Inflammatory macrophage (primary cell): ENCODE results near the gene MECP2.
"Not testable (repeated sequence)": the region's sequence is repeated elsewhere in the genome, so short reads cannot be mapped to it uniquely, and the experiment has no call there.

Experiments
- DNase-seq, 2 donors: peaks; one replicate each; pipeline ENCODE4 v3.0.0-alpha.2; 2020 to 2022

MECP2 gene

GRCh38 chrX:153989973-153990655 lies 107.4 kb downstream of the MECP2 start:
- no peak for DNase-seq

GRCh38 chrX:153988493-153988892 lies 109.0 kb downstream of the MECP2 start:
- no peak for DNase-seq

GRCh38 chrX:153984351-153985178 lies 113.0 kb downstream of the MECP2 start:
- peak in 1 of 2 donors; percentile 50 for DNase-seq

- peak; percentile 66 to 70 for DNase-seq
These were observed 114.2 kb downstream of the MECP2 start for GRCh38 chrX:153983321-153983801.

- DNase-seq = peak; percentile 82 to 86
These were observed 115.6 kb downstream of the MECP2 start for GRCh38 chrX:153981771-153982533.

GRCh38 chrX:153981231-153981630 lies 116.3 kb downstream of the MECP2 start:
- DNase-seq = no peak

- DNase-seq = not testable (repeated sequence)
These were observed 117.1 kb downstream of the MECP2 start for GRCh38 chrX:153980394-153980793.

GRCh38 chrX:153974726-153975286 lies 122.7 kb downstream of the MECP2 start:
- DNase-seq = peak in 1 of 2 donors; percentile 40

GRCh38 chrX:153974003-153974725 lies 123.4 kb downstream of the MECP2 start:
- DNase-seq = peak; percentile 51 to 65

- no peak for DNase-seq
These were observed 124.2 kb downstream of the MECP2 start for GRCh38 chrX:153973127-153974002.

- peak; percentile 80 to 90 for DNase-seq
These were observed 125.0 kb downstream of the MECP2 start, which contains the start of gene TMEM187 for GRCh38 chrX:153972368-153973126. TMEM187 (plus strand) TSS chrX:153972754; CDS start chrX:153982063, 9,309 bp downstream.
